ENCODE data around the gene PAGE2. TPM values are rescaled to one million over a fixed set of nuclear protein-coding genes. Genes with fewer than 3 reads are reported as not detected.

The PAGE2 gene
- polyA plus RNA-seq, 1 donor (not counting 4 experiments of a cell fraction or from before 2014, with no cell fraction given) = not detected

DNA sequence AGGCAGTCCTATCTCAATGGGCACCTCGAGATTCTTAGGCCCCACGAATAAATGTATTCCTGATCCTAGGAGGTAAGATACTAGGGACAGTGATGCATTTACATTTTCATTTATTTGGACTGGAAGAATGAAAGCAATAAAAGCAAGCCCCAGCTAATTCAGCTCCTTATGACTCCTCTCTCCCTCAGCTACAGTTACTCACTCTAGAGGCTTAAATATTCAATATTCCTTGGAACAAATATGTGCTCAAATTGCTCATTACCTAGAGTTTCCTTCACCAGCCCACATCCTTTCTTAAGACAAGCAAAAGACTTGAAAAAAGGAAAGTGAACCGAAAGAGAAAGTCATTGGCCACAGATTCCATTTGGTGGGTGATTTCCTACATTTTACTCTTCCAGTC is 13.9 kb downstream of the PAGE2 start:
- Histone ChIP-seq H3K9me1 (ENCODE audit: control insufficient read depth, extremely low read depth, insufficient read depth, low read length) (no peaks in the 10 kb centered on the region), H2AFZ (ENCODE audit: control insufficient read depth, low read length) (no peak overlapping the region), H3K27ac (ENCODE audit: control insufficient read depth, insufficient read depth, low read length) (no peak overlapping the region), H3K36me3 (ENCODE audit: control insufficient read depth in 2 of 2, extremely low read depth in 1 of 2, insufficient read depth in 2 of 2, low read length in 2 of 2) (no peaks in the 10 kb centered on the region), H3K79me2 (ENCODE audit: control insufficient read depth, insufficient read depth, low read length) (no peaks in the 10 kb centered on the region), H3K4me3 (ENCODE audit: control insufficient read depth in 2 of 3, extremely low read depth in 1 of 3, insufficient read depth in 2 of 3, low read depth in 1 of 3, low read length in 3 of 3) (no peak overlapping the region), H3K9ac (ENCODE audit: control insufficient read depth, extremely low read depth, insufficient read depth, low read length) (no peak overlapping the region), H3K9me3 (ENCODE audit: control insufficient read depth, low read depth, low read length) (no peaks in the 10 kb centered on the region), H3K4me2 (ENCODE audit: control insufficient read depth, extremely low read depth, insufficient read depth, low read depth, low read length) (no peak overlapping the region), H3K27me3 (ENCODE audit: control insufficient read depth, extremely low read depth, insufficient read depth, low read length) (no peaks in the 10 kb centered on the region), H3K4me1 (ENCODE audit: control insufficient read depth, extremely low read depth, insufficient read depth, low read length) (no peaks in the 10 kb centered on the region), H4K20me1 (ENCODE audit: control insufficient read depth, extremely low read depth, insufficient read depth, low read length) (no peaks in the 10 kb centered on the region)
- dilution Hi-C loops (cut with MboI; ENCODE audit: extremely low pct_ligation_motif_present, low sequenced_read_pairs) = no loop called here
- TF ChIP-seq, protein P1, sequence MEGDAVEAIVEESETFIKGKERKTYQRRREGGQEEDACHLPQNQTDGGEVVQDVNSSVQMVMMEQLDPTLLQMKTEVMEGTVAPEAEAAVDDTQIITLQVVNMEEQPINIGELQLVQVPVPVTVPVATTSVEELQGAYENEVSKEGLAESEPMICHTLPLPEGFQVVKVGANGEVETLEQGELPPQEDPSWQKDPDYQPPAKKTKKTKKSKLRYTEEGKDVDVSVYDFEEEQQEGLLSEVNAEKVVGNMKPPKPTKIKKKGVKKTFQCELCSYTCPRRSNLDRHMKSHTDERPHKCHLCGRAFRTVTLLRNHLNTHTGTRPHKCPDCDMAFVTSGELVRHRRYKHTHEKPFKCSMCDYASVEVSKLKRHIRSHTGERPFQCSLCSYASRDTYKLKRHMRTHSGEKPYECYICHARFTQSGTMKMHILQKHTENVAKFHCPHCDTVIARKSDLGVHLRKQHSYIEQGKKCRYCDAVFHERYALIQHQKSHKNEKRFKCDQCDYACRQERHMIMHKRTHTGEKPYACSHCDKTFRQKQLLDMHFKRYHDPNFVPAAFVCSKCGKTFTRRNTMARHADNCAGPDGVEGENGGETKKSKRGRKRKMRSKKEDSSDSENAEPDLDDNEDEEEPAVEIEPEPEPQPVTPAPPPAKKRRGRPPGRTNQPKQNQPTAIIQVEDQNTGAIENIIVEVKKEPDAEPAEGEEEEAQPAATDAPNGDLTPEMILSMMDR (optimal IDR thresholded peaks at IDR 0.05 in 1 of 3, IDR thresholded peaks at IDR 0.05 in 1 of 3, conservative IDR thresholded peaks at IDR 0.05 in 1 of 3; ENCODE audit: extremely low read depth in 1 of 3, insufficient read depth in 2 of 3, low read length in 3 of 3) = no peak
- no peak for TF ChIP-seq EZH2 (IDR thresholded peaks at IDR 0.05; ENCODE audit: low read length)
- DNase-seq (ENCODE audit: low read depth, low spot score) (no peak), FAIRE-seq (no peak)

DNA sequence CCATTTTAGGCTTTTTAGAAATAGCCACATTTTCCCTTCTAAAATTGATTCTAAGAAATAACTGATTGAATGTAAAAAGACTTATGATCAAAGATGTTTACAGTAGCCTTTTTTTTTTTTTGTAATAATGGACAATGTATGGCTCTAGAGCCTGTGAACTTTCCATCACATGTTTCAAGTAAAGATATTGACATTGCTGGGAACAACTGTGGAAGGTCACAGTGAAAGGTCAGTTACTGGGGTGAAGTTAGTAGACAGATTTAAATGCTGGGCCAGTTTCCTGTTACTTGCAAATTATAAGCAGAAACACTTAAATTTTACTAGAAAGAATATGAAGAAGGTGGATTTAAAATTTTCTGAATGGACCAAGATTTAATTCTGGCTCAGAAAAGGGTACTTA is 18.4 kb downstream of the PAGE2 start:
- dilution Hi-C loops (cut with MboI; ENCODE audit: extremely low pct_ligation_motif_present, low sequenced_read_pairs) = no loop called here
- Histone ChIP-seq H3K4me3 (ENCODE audit: control insufficient read depth in 2 of 3, extremely low read depth in 1 of 3, insufficient read depth in 2 of 3, low read depth in 1 of 3, low read length in 3 of 3) (no peak overlapping the region), H3K36me3 (ENCODE audit: control insufficient read depth in 2 of 2, extremely low read depth in 1 of 2, insufficient read depth in 2 of 2, low read length in 2 of 2) (no peaks in the 10 kb centered on the region), H2AFZ (ENCODE audit: control insufficient read depth, low read length) (no peak overlapping the region), H3K27me3 (ENCODE audit: control insufficient read depth, extremely low read depth, insufficient read depth, low read length) (no peaks in the 10 kb centered on the region), H3K27ac (ENCODE audit: control insufficient read depth, insufficient read depth, low read length) (no peak overlapping the region), H3K9me3 (ENCODE audit: control insufficient read depth, low read depth, low read length) (no peaks in the 10 kb centered on the region), H4K20me1 (ENCODE audit: control insufficient read depth, extremely low read depth, insufficient read depth, low read length) (no peaks in the 10 kb centered on the region), H3K79me2 (ENCODE audit: control insufficient read depth, insufficient read depth, low read length) (no peaks in the 10 kb centered on the region), H3K9ac (ENCODE audit: control insufficient read depth, extremely low read depth, insufficient read depth, low read length) (no peak overlapping the region), H3K4me1 (ENCODE audit: control insufficient read depth, extremely low read depth, insufficient read depth, low read length) (peaks cover 2% of the 10 kb centered on the region), H3K9me1 (ENCODE audit: control insufficient read depth, extremely low read depth, insufficient read depth, low read length) (no peaks in the 10 kb centered on the region), H3K4me2 (ENCODE audit: control insufficient read depth, extremely low read depth, insufficient read depth, low read depth, low read length) (no peak overlapping the region)
- no peak for TF ChIP-seq EZH2 (IDR thresholded peaks at IDR 0.05; ENCODE audit: low read length)
- TF ChIP-seq, protein P1 (optimal IDR thresholded peaks at IDR 0.05 in 1 of 3, IDR thresholded peaks at IDR 0.05 in 1 of 3, conservative IDR thresholded peaks at IDR 0.05 in 1 of 3; ENCODE audit: extremely low read depth in 1 of 3, insufficient read depth in 2 of 3, low read length in 3 of 3) = no peak
- DNase-seq (ENCODE audit: low read depth, low spot score) (no peak), FAIRE-seq (no peak)
